GM12891 (cell line): ENCODE measurements around the gene PELO.

Experiments used
- POLR2A ChIP-seq: IDR thresholded peaks from 2 replicates; pipeline ENCODE4 v1.6.1; 2011; ENCODE audit warnings: low read depth, low read length, control low read depth
- POLR2AphosphoS5 ChIP-seq: IDR thresholded peaks from 2 replicates; pipeline ENCODE4 v1.6.1; 2011; ENCODE audit warnings: low read depth, low read length, control low read depth
- SPI1 ChIP-seq: IDR thresholded peaks from 2 replicates; pipeline ENCODE4 v1.6.1; 2011; ENCODE audit warnings: low read depth, low read length, control low read depth
- TAF1 ChIP-seq: IDR thresholded peaks from 2 replicates; pipeline ENCODE4 v1.6.1; 2011; ENCODE audit warnings: low read depth, low read length, control low read depth

- no peak for TF ChIP-seq POLR2A
- no peak for TF ChIP-seq TAF1
- TF ChIP-seq POLR2AphosphoS5, result no peak
- TF ChIP-seq SPI1, result no peak
These were observed 34.7 kb downstream of the PELO start for GRCh38 chr5:52822437-52822836.
